Right cardiac atrium (tissue), 5 donors: ENCODE results near the gene AP2S1. TPM values are rescaled to one million over a fixed set of nuclear protein-coding genes. Genes with fewer than 3 reads are reported as not detected.

Experiments used
- ATAC-seq, 2 donors: fragments of 200-7000 bp; cut with Tn5 transposase; one replicate each; pipeline versions ENCODE4 v1.8.0 to v1.9.1; 2020; ENCODE audit warnings: moderate library complexity in 2 of 2, mild to moderate bottlenecking in 1 of 2
- DNase-seq, 3 donors: peaks; one replicate each; pipeline ENCODE4 v3.0.0-alpha.2; 2020
- H3K27ac ChIP-seq: one replicate; pipeline ENCODE4 v1.5.1; 2013; ENCODE audit warnings: mild to moderate bottlenecking, low read length, control low read depth, moderate library complexity
- H3K27me3 ChIP-seq: one replicate; pipeline ENCODE4 v1.6.1; 2013; ENCODE audit not compliant: control insufficient read depth, insufficient read depth
- H3K4me1 ChIP-seq: one replicate; pipeline ENCODE4 v1.6.1; 2013; ENCODE audit warnings: low read length; ENCODE audit not compliant: control insufficient read depth, insufficient read depth
- H3K4me3 ChIP-seq: one replicate; pipeline ENCODE4 v1.5.1; 2013; ENCODE audit warnings: low read length, control low read depth
- H3K9me3 ChIP-seq: one replicate; pipeline ENCODE4 v1.6.1; 2013; ENCODE audit warnings: low read length; ENCODE audit not compliant: control insufficient read depth
- WGBS: extraction: QIAGEN DNeasy Blood & Tissue Kit; methylation state at CpG from one replicate; pipeline ENCODE4 v1.1.7; 2013; 5-methylcytosine and 5-hydroxymethylcytosine counted together
- intact Hi-C, 4 donors: fragments of 100-400 bp; cut with DNase I; formaldehyde crosslinking; loops; one replicate each; pipeline versions ENCODE4 v1.11.0 to v1.14.0; 2022 to 2023
- polyA plus RNA-seq: library from polyadenylated mRNA; stranded (reverse); fragments of 200-250 nt; gene quantifications from one replicate; pipeline ENCODE4 v1.2.3, GENCODE V29; 2013
- total RNA-seq, 4 donors: library from RNA; stranded (reverse); fragmentation: NEBNext Ultra II Directional; extraction: Animal tissue kit (Norgen Biotek cat#: 25700); gene quantifications; one replicate each; pipeline ENCODE4 v1.2.1, GENCODE V29; 2021
- donor health status: healthy with polysubstance abuse.
- donor health status: DM: no; HTN: yes; CAD: no.
- donor health status: DM: no; HTN: no; CAD: no.
- donor health status: DM: no; HTN: yes; CAD: no; lungs with severe emphysema.
- donor health status: DM: yes; HTN: yes; CAD: no.

AP2S1 gene
- total and polyA plus RNA-seq, 5 donors = 83.0 to 102 (median 91.7) TPM

- DNase-seq (no peak), ATAC-seq (no peak)
- Histone ChIP-seq H3K4me1 (no peaks in the 10 kb centered on the region), H3K9me3 (no peaks in the 10 kb centered on the region), H3K27ac (no peak overlapping the region), H3K27me3 (no peaks in the 10 kb centered on the region), H3K4me3 (no peak overlapping the region)
- intact Hi-C loops = no loop called here
- 97% methylated on average over 5 of the region's 5 CpGs for WGBS
Measured at GRCh38 chr19:46802152-46802551, 48.5 kb downstream of the AP2S1 start.

GRCh38 chr19:46798713-46799112 is 51.9 kb downstream of the AP2S1 start:
- H3K9me3 ChIP-seq = no peaks in the 10 kb centered on the region
- intact Hi-C loops = no loop called here
- WGBS = 98% methylated on average over 2 of the region's 2 CpGs
- H3K27me3 ChIP-seq = no peaks in the 10 kb centered on the region
- ATAC-seq (no peak), DNase-seq (no peak)
- no peak overlapping the region for H3K4me3 ChIP-seq
- no peaks in the 10 kb centered on the region for H3K4me1 ChIP-seq
- no peak overlapping the region for H3K27ac ChIP-seq

DNA sequence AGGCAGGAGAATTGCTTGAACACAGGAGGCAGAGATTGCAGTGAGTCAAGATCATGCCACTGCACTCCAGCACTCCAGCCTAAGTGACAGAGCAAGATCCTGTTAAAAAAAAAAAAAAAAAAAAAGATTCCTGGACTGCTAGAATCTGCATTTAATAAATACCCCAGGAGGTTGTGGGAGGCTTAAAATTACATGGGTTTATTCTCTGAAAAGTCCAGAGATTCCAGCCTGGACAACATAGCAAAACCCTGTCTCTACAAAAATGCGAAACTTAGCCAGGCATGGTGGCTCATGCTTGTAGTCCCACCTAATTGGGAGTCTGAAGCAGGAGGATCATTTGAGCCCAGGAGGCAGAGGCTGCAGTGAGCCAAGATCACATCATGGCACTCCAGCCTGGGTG is 52.8 kb downstream of the AP2S1 start:
- 100% methylated on average over 1 of the region's 1 CpG for WGBS
- ATAC-seq (no peak), DNase-seq (no peak)
- H3K4me1 ChIP-seq = no peaks in the 10 kb centered on the region
- intact Hi-C loops = no loop called here
- H3K4me3 ChIP-seq = no peak overlapping the region
- no peak overlapping the region for H3K27ac ChIP-seq
- no peaks in the 10 kb centered on the region for H3K9me3 ChIP-seq
- no peaks in the 10 kb centered on the region for H3K27me3 ChIP-seq

GRCh38 chr19:46791944-46792343 is 58.7 kb downstream of the AP2S1 start:
- ATAC-seq (no peak), DNase-seq (no peak)
- Histone ChIP-seq H3K27ac (no peak overlapping the region), H3K9me3 (no peaks in the 10 kb centered on the region), H3K4me3 (no peak overlapping the region), H3K27me3 (no peaks in the 10 kb centered on the region), H3K4me1 (no peaks in the 10 kb centered on the region)
- intact Hi-C loops = no loop called here
- WGBS = 48% methylated on average over 5 of the region's 5 CpGs

GRCh38 chr19:46789371-46789770 is 61.3 kb downstream of the AP2S1 start:
- Histone ChIP-seq H3K27me3 (no peaks in the 10 kb centered on the region), H3K4me3 (no peak overlapping the region), H3K4me1 (peaks cover 15% of the 10 kb centered on the region), H3K9me3 (no peaks in the 10 kb centered on the region), H3K27ac (no peak overlapping the region)
- no peak for ATAC-seq
- DNase-seq = no peak
- WGBS = 92% methylated on average over 8 of the region's 8 CpGs
- intact Hi-C loops = no loop called here

GRCh38 chr19:46788968-46789338 is 61.7 kb downstream of the AP2S1 start:
- ATAC-seq (no peak), DNase-seq (no peak)
- H3K9me3 ChIP-seq = no peaks in the 10 kb centered on the region
- H3K4me3 ChIP-seq = no peak overlapping the region
- no peaks in the 10 kb centered on the region for H3K27me3 ChIP-seq
- intact Hi-C loops = no loop called here
- 66% methylated on average over 9 of the region's 9 CpGs for WGBS
- no peak overlapping the region for H3K27ac ChIP-seq
- peaks cover 19% of the 10 kb centered on the region for H3K4me1 ChIP-seq

DNA sequence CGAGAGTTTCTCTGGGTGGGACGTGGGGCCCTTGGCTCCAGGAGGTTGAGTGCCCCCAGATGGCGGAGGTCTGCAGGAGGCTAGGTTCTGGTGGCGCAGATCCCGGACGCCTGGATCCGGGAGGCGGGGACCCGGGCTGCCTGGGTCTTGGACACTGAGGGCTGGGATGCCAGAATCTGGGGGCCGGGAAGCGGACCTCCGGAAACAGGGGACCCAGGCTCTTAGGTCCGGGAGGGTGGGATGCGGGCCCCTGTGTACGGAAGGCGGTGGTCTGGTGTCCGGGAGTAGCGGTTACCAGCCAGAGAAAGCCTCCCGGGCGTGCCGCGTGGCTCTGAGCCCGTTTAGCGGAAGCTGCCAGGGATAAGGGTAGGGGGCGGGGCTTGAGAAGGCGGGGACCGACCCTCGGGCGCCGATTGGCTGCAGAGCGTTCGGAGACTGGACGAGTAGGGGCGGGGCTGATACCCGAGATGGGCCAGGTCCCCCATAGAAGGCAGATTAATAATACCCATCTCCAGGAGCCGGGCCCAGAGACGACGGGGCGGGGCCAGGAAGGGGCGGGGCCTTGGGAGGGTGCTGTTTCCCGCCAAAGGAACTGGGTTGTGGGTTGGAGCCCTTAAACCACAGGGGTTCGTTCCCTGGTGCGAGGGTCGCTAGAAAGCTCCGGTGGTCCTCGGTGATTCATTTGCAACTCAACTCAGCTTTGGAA is 62.2 kb downstream of the AP2S1 start, which contains the start of gene SLC1A5:
TSS of gene SLC1A5 (minus strand) at position 333 of the 706 bp plus-strand sequence. CDS start 629 bp downstream, outside the sequence.
- intact Hi-C loops = no loop called here
- Histone ChIP-seq H3K4me3 (peak within 1 kb of the TSS; percentile 54), H3K9me3 (no peaks in the 10 kb centered on the region), H3K27ac (peak within 1 kb of the TSS; percentile 93), H3K27me3 (no peaks in the 10 kb centered on the region), H3K4me1 (peaks cover 19% of the 10 kb centered on the region)
- peak; percentile 98 to 99 (median 98) for DNase-seq
- ATAC-seq = peak; percentile 93 to 94
- WGBS = under 1% methylated on average over 46 of the region's 46 CpGs

Other genes with a start within 250 kb of the AP2S1 start
- 100 to 1,000 TPM; 232 to 357 (median 343) TPM for gene CALM3, start 249.5 kb downstream of the AP2S1 start, total RNA-seq
- 365 TPM for gene CALM3, start 249.5 kb downstream of the AP2S1 start, polyA plus RNA-seq
- 10 to 100 TPM in 2 of 4 donors, 1 to 10 TPM in 2; 7.6 to 13.5 (median 9.5) TPM for gene PTGIR, start 225.8 kb downstream of the AP2S1 start, total RNA-seq
- 6.7 TPM for gene PTGIR, start 225.8 kb downstream of the AP2S1 start, polyA plus RNA-seq
- gene GNG8, start 214.6 kb downstream of the AP2S1 start, total RNA-seq = 1 to 10 TPM; 3.0 to 7.4 (median 4.7) TPM
- not detected for gene GNG8, start 214.6 kb downstream of the AP2S1 start, polyA plus RNA-seq
- 10 to 100 TPM; 24.6 to 46.5 (median 37.2) TPM for gene DACT3, start 189.7 kb downstream of the AP2S1 start, total RNA-seq
- gene DACT3, start 189.7 kb downstream of the AP2S1 start, polyA plus RNA-seq = 28.3 TPM
- 10 to 100 TPM; 14.2 to 16.6 (median 14.8) TPM for gene PRKD2, start 133.7 kb downstream of the AP2S1 start, total RNA-seq
- gene PRKD2, start 133.7 kb downstream of the AP2S1 start, polyA plus RNA-seq = 11.3 TPM
- gene FKRP, start 104.8 kb downstream of the AP2S1 start, total RNA-seq = 10 to 100 TPM; 15.0 to 22.7 (median 21.0) TPM
- gene FKRP, start 104.8 kb downstream of the AP2S1 start, polyA plus RNA-seq = 15.9 TPM
- 10 to 100 TPM; 49.0 to 69.8 (median 54.7) TPM for gene STRN4, start 104.4 kb downstream of the AP2S1 start, total RNA-seq
- gene STRN4, start 104.4 kb downstream of the AP2S1 start, polyA plus RNA-seq = 39.3 TPM
- 10 to 100 TPM; 16.9 to 45.6 (median 24.7) TPM for gene SLC1A5, start 62.3 kb downstream of the AP2S1 start, total RNA-seq
- gene SLC1A5, start 62.3 kb downstream of the AP2S1 start, polyA plus RNA-seq = 15.9 TPM
- 10 to 100 TPM; 71.5 to 85.6 (median 77.1) TPM for gene ARHGAP35, start 10.2 kb upstream of the AP2S1 start, total RNA-seq
- gene ARHGAP35, start 10.2 kb upstream of the AP2S1 start, polyA plus RNA-seq = 46.6 TPM
- under 1 TPM; 0.24 to 0.77 (median 0.39) TPM for gene NPAS1, start 169.0 kb upstream of the AP2S1 start, total RNA-seq
- gene NPAS1, start 169.0 kb upstream of the AP2S1 start, polyA plus RNA-seq = 0.91 TPM
- gene TMEM160, start 197.8 kb upstream of the AP2S1 start, total RNA-seq = 10 to 100 TPM; 33.9 to 40.9 (median 36.2) TPM
- gene TMEM160, start 197.8 kb upstream of the AP2S1 start, polyA plus RNA-seq = 16.2 TPM